ENCODE results near the gene EN1.

GRCh38 chr2:118848381-118849225 is 1.2 kb upstream of the EN1 start:
- TF ChIP-seq CTCF (IDR thresholded peaks at IDR 0.05) (no peak), TCF7L2 (IDR thresholded peaks at IDR 0.05; ENCODE audit: low read depth, low read length) (no peak), POLR2AphosphoS5 (IDR thresholded peaks at IDR 0.05; ENCODE audit: low read depth, low read length) (no peak), REST (IDR thresholded peaks at IDR 0.05; ENCODE audit: insufficient read depth in 1 of 2, low read depth in 2 of 2, low read length in 1 of 2) (no peak), SIN3A (IDR thresholded peaks at IDR 0.05; ENCODE audit: borderline replicate concordance, insufficient read depth, low read depth, low read length) (no peak)

Measured in Panc1 (cell line).